HUES48 (cell line): ENCODE measurements around the gene TADA2B.

ENCODE experiments used
- H3K27ac ChIP-seq: one replicate; pipeline ENCODE4 v1.7.0; 2013; ENCODE audit warnings: low read depth, low read length, inconsistent platforms
- H3K27me3 ChIP-seq: 2 replicates; pipeline ENCODE4 v1.6.1; 2013; ENCODE audit warnings: mild to moderate bottlenecking, low read length; ENCODE audit not compliant: control insufficient read depth, insufficient read depth
- H3K36me3 ChIP-seq: 2 replicates; pipeline ENCODE4 v1.6.1; 2013; ENCODE audit warnings: low read length; ENCODE audit not compliant: control insufficient read depth, insufficient read depth
- H3K4me1 ChIP-seq: 2 replicates; pipeline ENCODE4 v1.6.1; 2013; ENCODE audit warnings: mild to moderate bottlenecking, low read length; ENCODE audit not compliant: control insufficient read depth, insufficient read depth
- H3K4me3 ChIP-seq: 2 replicates; pipeline ENCODE4 v1.5.1; 2013; ENCODE audit warnings: mild to moderate bottlenecking, low read depth, low read length
- H3K9ac ChIP-seq: 2 replicates; pipeline ENCODE4 v1.6.1; 2013; ENCODE audit warnings: mild to moderate bottlenecking, low read depth, low read length, moderate library complexity
- H3K9me3 ChIP-seq: 2 replicates; pipeline ENCODE4 v1.6.1; 2013; ENCODE audit warnings: low read length; ENCODE audit not compliant: control insufficient read depth, insufficient read depth

Gene TADA2B

GRCh38 chr4:7027913-7028312 lies 15.3 kb upstream of the TADA2B start:
- H3K4me3 ChIP-seq = no peak overlapping the region
- no peak overlapping the region for H3K27ac ChIP-seq
- no peaks in the 10 kb centered on the region for H3K9me3 ChIP-seq
- no peaks in the 10 kb centered on the region for H3K4me1 ChIP-seq
- no peak overlapping the region for H3K9ac ChIP-seq
- peaks cover 69% of the 10 kb centered on the region for H3K36me3 ChIP-seq
- H3K27me3 ChIP-seq = no peaks in the 10 kb centered on the region

GRCh38 chr4:7029212-7029611 lies 14.0 kb upstream of the TADA2B start:
- Histone ChIP-seq H3K9ac (no peak overlapping the region), H3K27ac (no peak overlapping the region), H3K4me3 (no peak overlapping the region), H3K27me3 (no peaks in the 10 kb centered on the region), H3K9me3 (no peaks in the 10 kb centered on the region), H3K36me3 (peaks cover 64% of the 10 kb centered on the region), H3K4me1 (no peaks in the 10 kb centered on the region)

DNA sequence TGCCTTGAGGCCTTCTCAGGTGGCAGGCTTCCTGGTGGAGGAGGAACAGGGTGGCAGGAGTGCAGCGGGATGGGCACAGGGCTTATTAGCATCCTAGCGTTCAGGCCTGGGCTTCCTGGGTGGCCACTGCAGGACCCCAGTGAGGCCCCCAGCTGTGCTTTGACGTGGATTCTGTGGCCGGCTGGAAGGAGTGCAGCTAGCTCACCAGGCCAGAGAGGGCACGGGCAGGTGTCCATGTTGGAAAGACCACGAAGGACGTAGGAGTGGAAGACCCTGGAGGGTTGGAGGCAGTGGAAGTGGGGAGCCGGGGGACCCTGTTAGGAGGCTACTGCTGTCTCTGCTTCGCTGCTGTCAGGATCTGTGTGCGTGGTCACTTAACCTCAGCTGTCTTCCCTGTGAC lies 13.3 kb upstream of the TADA2B start:
- Histone ChIP-seq H3K27ac (no peak overlapping the region), H3K36me3 (peaks cover 59% of the 10 kb centered on the region), H3K9ac (no peak overlapping the region), H3K4me3 (no peak overlapping the region), H3K27me3 (no peaks in the 10 kb centered on the region), H3K4me1 (no peaks in the 10 kb centered on the region), H3K9me3 (no peaks in the 10 kb centered on the region)

GRCh38 chr4:7030856-7031255 lies 12.3 kb upstream of the TADA2B start:
- Histone ChIP-seq H3K9ac (no peak overlapping the region), H3K36me3 (peaks cover 50% of the 10 kb centered on the region), H3K4me3 (no peak overlapping the region), H3K27me3 (no peaks in the 10 kb centered on the region), H3K9me3 (no peaks in the 10 kb centered on the region), H3K4me1 (no peaks in the 10 kb centered on the region), H3K27ac (no peak overlapping the region)

DNA sequence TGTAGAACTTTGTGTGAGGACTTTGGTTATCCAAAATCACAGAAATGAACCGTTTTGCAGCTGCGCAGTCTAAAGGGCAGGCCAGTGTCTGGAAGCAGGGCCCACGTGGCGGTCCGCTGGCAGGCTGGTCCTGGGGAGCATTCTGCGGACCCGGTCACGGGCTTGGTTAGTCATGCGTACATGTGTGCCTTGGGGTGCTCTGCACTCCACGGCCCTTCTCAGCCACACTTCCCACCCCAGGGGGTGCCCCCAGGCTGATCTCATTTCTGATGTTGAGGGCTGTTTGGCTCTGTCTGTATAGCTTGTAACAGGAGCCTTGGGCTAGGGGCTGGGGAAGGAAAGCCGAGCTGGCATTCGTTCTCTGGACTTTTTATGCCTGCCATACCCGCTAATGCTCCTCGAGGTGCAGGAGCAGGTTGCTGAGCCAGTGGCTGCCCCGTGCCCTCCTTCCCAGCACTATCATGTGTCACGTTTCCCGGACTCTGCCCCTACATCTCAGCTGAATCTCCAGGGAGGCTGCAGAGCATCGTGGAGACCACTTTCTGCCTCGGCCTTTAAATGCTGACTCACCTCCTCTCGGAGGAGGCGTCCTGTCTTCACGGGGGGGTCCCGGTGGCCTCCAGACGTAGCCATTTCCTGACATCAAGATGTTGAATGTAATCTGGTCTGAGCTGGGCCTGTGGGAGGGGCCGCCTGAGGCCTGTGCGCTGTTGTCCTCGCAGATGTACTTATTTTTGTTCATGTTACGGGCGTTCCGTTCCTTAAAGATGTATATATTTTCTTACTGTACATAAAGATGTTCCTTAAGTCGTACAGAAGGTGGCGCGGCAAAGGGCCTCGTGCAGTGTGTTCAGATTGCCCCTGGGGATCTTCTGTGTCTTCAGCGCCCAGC lies 11.4 kb upstream of the TADA2B start:
- peaks cover 49% of the 10 kb centered on the region for H3K36me3 ChIP-seq
- no peaks in the 10 kb centered on the region for H3K4me1 ChIP-seq
- H3K27me3 ChIP-seq = no peaks in the 10 kb centered on the region
- no peak overlapping the region for H3K27ac ChIP-seq
- H3K9ac ChIP-seq = no peak overlapping the region
- no peaks in the 10 kb centered on the region for H3K9me3 ChIP-seq
- H3K4me3 ChIP-seq = no peak overlapping the region

GRCh38 chr4:7032596-7032995 lies 10.6 kb upstream of the TADA2B start:
- no peaks in the 10 kb centered on the region for H3K9me3 ChIP-seq
- H3K4me1 ChIP-seq = no peaks in the 10 kb centered on the region
- H3K27ac ChIP-seq = no peak overlapping the region
- H3K36me3 ChIP-seq = peaks cover 43% of the 10 kb centered on the region
- no peak overlapping the region for H3K9ac ChIP-seq
- no peaks in the 10 kb centered on the region for H3K27me3 ChIP-seq
- H3K4me3 ChIP-seq = no peak overlapping the region

GRCh38 chr4:7034262-7035081 lies 8.7 kb upstream of the TADA2B start:
- peaks cover 31% of the 10 kb centered on the region for H3K36me3 ChIP-seq
- peak overlapping the region; percentile 10 for H3K27ac ChIP-seq
- no peak overlapping the region for H3K9ac ChIP-seq
- H3K4me3 ChIP-seq = no peak overlapping the region
- H3K9me3 ChIP-seq = no peaks in the 10 kb centered on the region
- no peaks in the 10 kb centered on the region for H3K4me1 ChIP-seq
- H3K27me3 ChIP-seq = no peaks in the 10 kb centered on the region

DNA sequence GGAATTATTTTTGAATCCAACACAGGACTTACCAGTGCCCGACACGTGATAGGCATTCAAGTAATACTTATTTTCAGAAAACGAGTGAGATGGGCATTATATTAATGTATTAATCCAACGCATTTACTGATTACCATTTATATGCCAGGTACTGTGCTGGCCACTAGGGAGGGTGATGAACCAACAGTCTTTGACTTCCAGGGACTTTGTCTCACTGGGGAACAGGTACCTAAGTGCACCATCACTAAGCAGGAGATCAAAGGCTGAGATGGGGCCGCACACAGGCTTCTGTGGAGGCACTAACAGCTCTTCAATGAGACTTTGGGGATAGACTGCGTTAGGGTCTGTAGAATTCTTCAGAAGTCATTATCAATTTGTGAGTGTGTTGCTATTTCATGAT lies 5.7 kb upstream of the TADA2B start:
- no peak overlapping the region for H3K9ac ChIP-seq
- no peaks in the 10 kb centered on the region for H3K9me3 ChIP-seq
- H3K4me3 ChIP-seq = no peak overlapping the region
- H3K27ac ChIP-seq = no peak overlapping the region
- no peaks in the 10 kb centered on the region for H3K4me1 ChIP-seq
- H3K27me3 ChIP-seq = peaks cover 18% of the 10 kb centered on the region
- peaks cover 3% of the 10 kb centered on the region for H3K36me3 ChIP-seq

GRCh38 chr4:7040765-7041164 lies 2.4 kb upstream of the TADA2B start:
- Histone ChIP-seq H3K27ac (no peak overlapping the region), H3K9me3 (no peaks in the 10 kb centered on the region), H3K36me3 (no peaks in the 10 kb centered on the region), H3K4me1 (peaks cover 12% of the 10 kb centered on the region; the same call in 1 of the 2 replicates), H3K27me3 (peaks cover 22% of the 10 kb centered on the region), H3K4me3 (no peak overlapping the region), H3K9ac (no peak overlapping the region)

DNA sequence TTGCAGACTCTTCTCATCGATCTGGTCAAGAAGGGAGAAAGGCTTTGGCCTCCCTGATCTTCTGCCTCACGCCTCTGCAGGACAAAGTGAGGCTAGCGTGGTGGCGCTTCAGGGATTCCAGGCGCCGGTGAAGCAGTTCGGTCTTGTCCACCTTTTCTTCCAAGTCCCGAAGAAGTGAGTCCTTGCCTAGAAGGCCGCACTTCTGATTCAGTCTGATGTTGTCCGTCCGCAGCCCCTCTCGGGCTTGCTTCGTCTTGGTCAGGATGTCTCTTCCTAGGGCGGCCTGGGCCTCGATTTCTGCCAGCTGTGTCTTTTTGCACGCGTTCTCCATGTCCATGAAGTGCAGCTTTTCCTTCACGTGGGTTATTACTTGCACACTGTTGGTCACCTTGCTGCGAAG lies 1.9 kb upstream of the TADA2B start:
- no peak overlapping the region for H3K4me3 ChIP-seq
- no peak overlapping the region for H3K9ac ChIP-seq
- H3K4me1 ChIP-seq = peaks cover 12% of the 10 kb centered on the region; the same call in 1 of the 2 replicates
- no peaks in the 10 kb centered on the region for H3K9me3 ChIP-seq
- no peaks in the 10 kb centered on the region for H3K36me3 ChIP-seq
- peaks cover 22% of the 10 kb centered on the region for H3K27me3 ChIP-seq
- H3K27ac ChIP-seq = no peak overlapping the region
